ENCODE measurements around the gene GRK5.
"Not testable (repeated sequence)": the region's sequence is repeated elsewhere in the genome, so short reads cannot be mapped to it uniquely, and the experiment has no call there.

GRK5 gene

DNA sequence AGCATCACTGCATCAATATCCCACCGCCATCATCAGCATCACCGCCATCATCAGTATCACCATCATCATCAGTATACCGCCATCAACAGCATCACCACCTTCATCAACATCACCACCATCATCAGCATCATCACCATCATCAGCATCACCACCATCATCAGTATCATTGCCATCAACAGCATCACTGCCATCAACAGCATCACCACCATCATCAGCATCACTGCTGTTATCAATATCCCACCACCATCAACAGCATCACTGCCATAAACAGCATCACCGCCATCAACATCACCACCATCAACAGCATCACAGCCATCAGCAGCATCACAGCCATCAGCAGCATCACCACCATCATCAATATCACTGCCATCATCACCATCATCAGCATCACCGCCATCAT is 219.3 kb downstream of the GRK5 start:
- intact Hi-C loops (cut with DNase I) = no loop called here
- DNase-seq = no peak

DNA sequence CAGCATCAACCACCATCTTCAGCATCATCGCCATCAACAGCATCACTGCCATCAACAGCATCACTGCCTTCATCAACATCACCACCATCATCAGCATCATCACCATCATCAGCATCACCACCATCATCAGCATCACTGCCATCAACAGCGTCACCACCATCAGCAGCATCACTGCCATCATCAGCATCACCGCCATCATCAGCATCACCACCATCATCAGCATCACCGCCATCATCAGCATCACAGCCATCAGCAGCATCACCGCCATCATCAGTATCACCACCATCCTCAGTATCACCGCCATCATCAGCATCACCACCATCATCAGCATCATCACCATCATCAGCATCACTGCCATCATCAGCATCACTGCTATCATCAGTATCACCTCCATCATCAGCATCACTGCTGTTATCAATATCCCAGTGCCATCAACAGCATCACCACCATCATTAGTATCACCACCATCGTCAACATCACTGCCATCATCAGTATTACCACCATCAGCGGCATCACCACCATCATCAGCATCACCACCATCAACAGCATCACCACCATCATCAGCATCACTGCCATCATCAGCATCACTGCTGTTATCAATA is 220.0 kb downstream of the GRK5 start:
- DNase-seq = no peak
- intact Hi-C loops (cut with DNase I) = no loop called here

DNA sequence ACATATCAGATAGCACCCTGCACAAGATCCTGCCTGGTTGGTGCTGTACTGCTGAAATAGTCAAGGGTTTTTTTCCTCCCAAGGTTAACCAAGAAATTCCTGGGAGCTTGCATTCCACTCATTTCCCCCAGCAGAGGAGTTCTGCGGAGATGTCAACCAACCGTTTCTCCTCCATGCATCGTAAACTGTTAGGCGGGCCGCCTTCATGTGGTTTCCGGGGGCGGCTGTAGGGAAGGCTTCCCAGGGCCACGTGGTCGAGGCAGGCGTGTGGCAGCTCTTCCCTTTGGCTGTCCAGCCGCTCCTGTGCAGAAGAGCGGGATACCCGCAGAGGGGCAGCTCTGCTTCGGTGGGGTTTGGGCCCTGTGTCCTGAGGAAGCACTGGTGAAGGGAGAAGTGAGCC is 221.4 kb downstream of the GRK5 start:
- DNase-seq = no peak
- intact Hi-C loops (cut with DNase I) = no loop called here

DNA sequence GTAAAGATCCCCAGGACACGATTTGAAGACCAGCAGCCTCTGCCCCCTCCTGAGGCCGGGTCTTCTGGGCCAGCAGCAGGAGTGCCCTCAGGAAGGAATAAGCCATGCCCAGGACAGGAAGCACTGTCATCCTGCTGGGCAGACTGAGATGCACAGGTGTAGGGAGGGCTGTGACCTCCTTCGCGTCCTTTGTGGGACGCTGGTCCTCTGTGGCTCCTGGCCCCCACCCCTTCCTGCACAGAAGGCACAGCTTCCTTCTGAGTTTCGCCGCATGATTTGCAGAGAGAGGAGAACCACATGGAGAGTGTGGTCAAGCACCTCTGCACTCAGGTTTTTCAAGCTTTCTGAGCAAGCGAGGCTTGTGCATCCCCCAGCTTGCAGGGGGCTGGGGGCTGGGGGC is 222.4 kb downstream of the GRK5 start:
- intact Hi-C loops (cut with DNase I) = no loop called here
- DNase-seq = no peak

DNA sequence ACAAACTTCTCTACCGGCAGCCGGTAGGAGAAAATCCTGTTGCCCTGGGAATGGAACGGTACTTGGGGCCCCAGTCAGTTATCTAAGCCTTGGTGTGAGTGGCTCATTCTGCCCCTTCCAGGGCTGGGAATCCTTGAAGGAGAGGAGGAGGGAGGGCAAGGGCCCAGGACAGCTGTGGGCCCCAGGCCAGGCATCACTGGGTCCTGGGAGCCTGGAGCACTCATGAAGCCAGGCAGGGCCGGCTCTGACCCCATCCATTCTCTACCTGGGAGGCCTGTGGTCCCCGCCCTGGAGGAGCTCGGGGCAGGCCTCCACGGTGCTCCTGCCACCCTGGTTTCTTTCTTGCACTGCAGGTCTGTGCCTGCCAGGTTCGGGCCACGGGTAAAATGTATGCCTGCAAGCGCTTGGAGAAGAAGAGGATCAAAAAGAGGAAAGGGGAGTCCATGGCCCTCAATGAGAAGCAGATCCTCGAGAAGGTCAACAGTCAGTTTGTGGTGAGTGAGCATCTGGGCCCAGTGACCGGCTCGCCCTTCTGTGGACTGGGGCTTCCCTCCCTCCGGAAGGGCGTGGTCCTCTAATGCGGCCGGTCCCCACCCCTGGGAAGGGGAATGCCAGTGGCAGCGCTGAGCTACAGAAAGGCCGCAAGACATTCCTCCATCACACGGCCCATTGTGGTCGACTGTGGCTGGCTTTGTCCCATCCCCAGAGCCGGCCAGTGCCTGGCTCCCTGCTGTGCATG is 223.8 kb downstream of the GRK5 start:
- no peak for DNase-seq
- intact Hi-C loops (cut with DNase I) = no loop called here

DNA sequence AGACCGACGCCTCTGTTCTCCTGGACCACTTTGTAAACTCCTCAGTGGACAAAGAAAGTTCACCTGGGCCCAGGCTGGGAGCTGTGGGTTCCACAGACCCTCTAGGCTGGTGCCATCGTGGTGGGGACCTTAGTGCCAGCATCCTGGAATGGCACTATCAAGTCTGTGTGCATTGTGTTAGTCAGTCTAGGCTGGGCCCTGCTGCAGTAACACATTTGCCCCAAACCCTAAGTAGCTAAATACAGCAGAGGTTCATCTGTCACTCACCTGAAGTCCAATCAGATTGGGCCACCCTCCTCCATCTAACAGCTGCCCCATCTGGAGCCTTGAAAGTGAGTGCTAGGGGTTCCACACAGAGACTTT is 224.4 kb downstream of the GRK5 start:
- intact Hi-C loops (cut with DNase I) = no loop called here
- no peak for DNase-seq

DNA sequence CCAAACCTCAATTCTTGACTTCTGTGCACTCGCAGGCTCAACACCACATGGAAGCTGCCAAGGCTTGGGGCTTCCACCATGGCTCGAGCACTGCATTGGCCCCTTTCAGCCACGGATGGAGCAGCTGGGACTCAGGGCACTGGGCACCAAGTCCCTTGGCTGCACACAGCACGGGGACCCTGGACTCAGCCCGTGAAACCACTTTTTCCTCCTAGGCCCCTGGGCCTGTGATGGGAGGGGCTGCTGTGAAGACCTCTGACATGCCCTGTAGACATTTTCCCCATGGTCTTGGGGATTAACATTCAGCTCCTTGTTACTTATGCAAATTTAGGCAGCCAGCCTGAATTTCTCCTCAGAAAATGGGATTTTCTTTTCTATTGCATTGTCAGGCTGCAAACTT is 227.6 kb downstream of the GRK5 start:
- DNase-seq; intact Hi-C loops (cut with DNase I): not testable (repeated sequence)

DNA sequence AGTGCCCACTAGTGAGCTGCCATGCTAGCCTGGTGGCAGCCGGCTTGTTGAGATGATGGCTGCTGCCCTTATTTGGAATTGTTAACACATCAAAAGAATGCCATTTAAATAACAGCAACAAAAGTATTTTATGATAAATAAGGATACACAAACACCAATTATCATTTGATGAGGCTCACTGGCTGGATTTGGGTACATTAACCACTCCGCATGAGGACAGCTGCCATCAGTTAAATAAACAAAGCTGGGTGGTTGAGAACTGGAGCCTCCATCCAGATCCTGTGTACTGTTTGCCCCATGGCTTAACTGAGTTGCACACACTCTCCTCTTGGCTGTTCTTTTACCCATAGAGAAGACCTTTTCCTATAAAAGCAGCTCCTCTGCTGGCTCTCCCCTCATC is 231.3 kb downstream of the GRK5 start:
- DNase-seq = no peak
- intact Hi-C loops (cut with DNase I) = no loop called here

DNA sequence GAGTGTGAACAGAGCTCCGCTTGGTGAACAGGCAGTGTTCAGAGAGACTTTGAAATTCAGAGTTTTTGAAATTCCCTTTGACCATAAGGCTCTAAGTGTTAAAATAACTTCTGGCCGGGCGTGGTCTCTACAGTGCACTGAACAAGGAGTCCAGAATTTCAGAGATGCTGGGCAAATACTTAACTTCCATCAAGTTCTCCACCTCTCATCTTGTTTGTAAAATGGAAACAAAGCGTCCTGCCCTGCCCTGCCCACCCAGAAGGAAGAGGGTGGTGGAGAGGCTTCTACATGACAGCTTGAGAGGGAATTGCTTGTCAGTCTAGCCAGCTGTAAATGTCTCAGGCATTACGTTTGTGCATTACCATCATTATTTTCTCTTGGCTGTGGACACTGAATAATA is 232.6 kb downstream of the GRK5 start:
- intact Hi-C loops (cut with DNase I) = no loop called here
- no peak for DNase-seq

DNA sequence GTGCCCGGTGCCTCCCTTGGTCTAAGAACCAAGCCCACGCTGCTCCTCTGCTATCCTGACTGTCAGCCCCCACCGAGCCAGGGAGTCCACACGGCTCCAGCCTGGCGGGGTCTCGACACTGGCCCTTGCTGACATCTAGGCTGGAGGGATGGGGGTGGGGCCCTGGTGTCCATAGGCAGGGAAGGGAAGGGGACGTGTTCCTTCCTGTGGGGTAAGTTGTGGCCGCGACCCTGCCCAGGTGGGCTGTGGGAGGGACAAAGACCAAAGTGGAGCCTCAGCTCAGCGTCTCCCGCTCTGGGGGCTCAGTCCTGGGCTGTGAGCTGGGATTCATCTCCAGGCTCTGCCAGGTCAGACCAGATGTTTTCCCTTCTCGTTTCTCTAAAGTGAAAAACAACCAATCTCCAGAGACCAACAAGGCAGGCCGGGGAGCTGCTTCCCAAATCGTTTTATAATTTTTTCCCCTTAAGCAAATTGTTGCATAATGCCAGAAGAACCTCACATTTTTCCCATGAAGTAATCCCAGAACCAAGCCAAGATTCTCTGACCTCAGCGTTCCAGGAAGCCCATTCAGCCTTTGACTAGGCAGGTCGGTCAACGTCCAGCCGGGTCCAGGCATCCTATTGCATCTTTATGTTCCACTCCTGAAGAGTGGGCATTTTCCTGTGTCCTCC is 233.9 kb downstream of the GRK5 start:
- DNase-seq = no peak
- intact Hi-C loops (cut with DNase I) = no loop called here

DNA sequence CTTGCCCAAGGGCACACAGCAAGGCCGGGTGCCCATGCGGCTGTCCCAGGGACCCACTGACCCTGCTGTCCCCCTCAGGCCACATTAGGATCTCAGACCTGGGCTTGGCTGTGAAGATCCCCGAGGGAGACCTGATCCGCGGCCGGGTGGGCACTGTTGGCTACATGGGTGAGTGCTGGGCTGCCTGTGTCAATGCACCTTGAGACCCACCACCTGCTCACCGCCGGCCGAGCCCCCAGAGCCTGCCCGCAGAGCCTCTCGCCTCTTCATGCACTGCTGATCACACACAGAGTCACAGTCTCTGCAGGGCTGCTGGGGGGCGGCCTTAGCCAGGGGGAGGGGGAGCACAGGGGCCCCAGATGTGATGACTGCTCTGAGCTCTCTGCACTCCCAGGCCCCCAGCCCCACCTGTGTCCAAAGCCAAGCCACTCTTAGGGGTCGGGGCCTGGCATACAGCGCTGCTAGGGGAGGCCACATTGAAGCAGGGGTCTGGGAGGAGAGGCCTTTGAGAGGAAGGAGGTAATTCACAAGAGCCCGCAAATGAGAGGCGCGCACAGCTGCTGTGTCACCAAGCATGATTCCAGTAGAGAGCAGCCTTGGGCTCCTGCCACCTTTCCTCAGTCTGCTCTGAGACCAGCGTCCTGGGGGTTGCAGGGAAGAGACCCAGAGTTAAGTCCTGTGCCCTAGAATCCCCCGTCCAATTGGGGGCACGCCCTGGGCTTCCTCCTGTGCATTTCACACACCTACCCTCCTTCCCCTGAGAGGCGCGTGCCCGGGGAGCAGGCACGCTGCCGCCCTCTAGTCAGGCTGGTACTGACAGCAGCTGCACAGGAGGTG is 234.8 kb downstream of the GRK5 start:
- intact Hi-C loops (cut with DNase I) = no loop called here
- DNase-seq = peak in 24 of 42 donors; percentile 16 to 65 (median 36)

DNA sequence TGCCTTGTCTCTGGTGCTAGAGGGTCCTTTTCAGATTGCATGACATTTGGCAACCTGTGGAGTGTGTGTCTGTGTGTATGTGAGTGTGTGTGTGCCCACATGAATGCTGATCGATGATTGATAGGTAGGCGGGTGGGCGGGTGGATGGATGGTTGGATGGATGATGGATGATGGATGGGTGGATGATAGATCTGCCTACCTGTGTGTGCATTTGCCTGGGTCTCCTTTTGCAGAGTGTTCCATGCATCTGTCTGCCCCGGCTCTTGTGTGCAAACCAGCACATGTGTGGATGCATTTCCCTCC is 235.3 kb downstream of the GRK5 start:
- intact Hi-C loops (cut with DNase I) = no loop called here
- peak in 2 of 42 donors; percentile 11 to 12 for DNase-seq

DNA sequence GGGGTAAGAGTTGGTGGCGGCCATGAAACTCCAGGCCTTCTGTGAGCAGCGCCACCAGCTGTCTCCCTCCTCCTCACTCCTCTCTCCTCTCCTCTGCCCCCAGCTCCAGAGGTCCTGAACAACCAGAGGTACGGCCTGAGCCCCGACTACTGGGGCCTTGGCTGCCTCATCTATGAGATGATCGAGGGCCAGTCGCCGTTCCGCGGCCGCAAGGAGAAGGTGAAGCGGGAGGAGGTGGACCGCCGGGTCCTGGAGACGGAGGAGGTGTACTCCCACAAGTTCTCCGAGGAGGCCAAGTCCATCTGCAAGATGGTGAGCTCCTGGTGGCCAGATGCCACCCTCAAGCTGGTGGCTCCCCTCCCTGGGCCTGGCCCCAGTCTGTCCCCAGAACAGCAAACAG is 236.1 kb downstream of the GRK5 start:
- intact Hi-C loops (cut with DNase I) = no loop called here

DNA sequence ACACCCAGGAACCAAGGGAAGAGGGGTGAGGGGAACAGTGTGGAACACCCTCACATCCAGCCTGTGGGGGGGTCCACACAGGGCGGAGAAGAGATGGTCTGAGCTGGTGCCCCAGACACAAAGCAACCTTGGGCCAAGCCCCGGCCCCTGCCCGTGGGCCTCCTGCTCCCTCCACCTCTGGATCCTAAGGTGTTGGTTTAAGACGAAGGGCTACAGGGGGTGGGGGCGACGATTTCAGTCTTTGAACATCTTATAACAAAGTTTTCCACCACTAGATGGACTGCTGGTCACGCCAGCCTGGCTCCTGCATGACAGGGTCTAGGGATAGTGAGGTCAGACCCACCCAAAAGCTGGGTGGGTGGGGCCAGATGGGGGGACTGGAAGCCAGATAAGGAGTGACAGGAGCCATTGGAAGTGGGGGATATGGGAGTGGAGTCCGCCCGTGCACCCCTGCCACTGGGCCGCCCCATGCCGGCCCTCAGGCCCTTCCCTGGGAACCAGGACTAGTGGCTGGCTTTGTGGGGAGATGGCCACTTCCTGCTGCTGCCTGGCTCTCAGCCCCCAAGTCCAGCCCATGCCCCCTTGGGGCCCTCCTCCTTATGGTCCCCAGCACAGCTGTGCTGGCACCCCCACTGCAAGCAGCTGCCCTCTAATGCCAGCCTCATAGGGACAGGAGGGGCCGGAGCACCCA is 236.7 kb downstream of the GRK5 start:
- no peak for DNase-seq
- intact Hi-C loops (cut with DNase I) = no loop called here

More for the DNA sequence above, 236.1 kb downstream of the GRK5 start:
- DNase-seq = no peak

DNA sequence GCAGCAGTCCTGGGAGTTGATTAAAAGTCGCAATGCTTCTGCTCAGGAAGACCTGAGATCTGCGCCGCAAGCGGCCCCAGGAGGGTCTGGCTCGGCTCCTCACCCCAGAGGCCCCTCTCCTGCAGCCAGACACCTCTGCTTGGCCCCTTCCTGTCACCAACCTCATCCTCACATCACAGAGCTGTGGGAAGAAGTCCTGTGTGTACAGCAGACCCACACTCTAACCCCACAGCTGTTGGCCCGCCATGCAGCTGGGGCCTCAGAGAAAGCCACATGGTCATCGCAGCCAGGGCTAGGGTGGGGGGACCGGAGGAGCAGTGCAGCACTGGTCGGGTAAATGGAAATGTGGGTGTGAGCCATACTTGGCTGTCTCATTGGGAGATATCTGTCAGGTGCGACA is 237.5 kb downstream of the GRK5 start:
- no peak for DNase-seq
- intact Hi-C loops (cut with DNase I) = loop anchor here (5.0 kb wide), 1 partner anchor 248 kb away; no protein-coding TSS in a partner anchor

DNA sequence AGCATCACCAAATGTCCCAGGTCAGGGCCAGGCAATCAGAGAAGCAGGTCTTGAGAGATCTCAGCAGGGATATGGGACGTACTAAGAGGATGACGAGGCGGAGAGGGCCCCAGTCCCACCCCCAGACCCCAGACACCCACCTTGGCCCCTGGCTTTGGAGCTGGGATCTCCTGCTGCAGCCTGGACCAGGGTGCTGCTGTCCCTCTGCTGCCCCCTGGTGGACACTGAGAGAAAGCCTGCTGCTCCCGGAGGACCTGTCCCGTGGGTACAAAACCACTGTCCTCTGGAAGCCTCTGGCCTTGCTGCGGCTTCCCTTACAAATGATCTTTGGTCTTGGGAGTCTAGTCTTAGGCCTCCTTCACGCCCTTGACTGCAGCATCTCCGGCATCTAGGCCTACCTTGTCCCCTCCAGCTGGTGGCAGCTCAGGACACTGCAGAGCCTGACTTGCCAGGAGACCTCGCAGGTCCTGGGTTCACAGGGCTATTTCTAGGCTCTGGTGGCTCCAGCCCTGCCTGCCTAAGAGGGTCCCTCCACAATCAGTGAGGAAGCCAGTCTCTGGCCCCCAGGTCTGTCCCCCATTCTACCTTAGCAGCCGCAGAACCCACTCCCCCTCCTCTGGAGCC is 238.1 kb downstream of the GRK5 start:
- peak; percentile 77 to 96 (median 90) for DNase-seq
- intact Hi-C loops (cut with DNase I) = loop anchor here (5.0 kb wide), 1 partner anchor 248 kb away; no protein-coding TSS in a partner anchor

DNA sequence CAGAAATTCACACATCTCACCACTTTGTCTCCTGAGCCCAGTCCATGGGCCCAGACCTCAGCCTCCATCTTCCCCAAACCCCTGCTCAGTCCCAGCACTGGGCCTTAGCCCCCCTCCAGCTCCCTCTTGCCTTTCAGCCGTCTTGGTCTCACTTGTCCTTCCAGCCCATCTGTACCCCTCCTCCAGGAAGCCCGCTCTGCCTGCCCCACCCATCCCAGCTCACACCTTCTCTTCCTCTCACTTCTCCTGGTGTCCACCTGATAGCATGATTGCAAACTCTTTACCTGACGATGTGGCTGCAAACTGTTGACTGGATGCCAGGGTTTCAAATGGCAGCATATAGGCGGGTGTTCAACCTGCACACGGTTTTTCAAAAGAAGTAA is 238.6 kb downstream of the GRK5 start:
- DNase-seq = no peak
- intact Hi-C loops (cut with DNase I) = loop anchor here (5.0 kb wide), 1 partner anchor 249 kb away; no protein-coding TSS in a partner anchor

DNA sequence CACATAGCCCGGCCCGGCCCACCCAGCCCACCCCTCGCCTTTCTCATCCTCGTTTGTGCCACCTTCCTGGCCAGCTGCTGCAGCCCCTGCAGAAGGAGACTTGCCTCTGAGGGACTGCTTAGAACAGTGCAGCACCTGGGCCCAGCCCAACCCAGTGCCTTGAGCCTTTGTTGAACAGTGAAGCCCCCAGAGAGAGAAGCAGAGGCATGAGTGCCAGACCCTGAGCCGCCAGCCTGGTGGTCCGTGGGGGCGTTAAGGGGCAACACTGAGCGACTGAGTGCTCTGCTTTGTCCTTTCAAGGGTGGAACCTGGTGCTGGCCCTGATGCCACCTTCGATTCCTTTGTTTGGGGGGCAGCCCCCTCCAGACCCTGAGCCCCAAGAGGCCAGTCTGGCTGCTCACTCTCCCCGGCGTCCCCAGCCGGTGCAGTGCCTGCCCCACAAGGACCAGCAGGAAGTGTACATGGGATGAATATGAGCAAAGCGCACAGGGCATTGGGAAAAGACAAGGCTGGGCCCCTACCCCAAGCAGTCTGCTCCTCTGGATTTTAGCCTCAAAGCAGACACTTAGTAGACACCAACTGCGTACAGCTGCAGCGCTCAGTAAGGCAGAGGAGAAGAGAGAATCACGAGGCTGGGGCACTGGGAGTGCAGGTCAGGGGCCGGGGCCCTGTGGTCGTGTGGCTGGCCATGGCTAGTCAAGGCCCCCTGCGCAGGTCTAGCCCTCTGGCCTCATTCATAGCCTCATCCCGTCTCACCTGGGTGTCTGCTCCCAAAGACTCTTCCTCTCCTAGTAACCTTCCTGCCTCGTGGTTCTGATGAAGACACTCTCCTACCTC is 239.3 kb downstream of the GRK5 start:
- intact Hi-C loops (cut with DNase I) = loop anchor here (5.0 kb wide), 1 partner anchor 249 kb away; no protein-coding TSS in a partner anchor
- DNase-seq = no peak
